ACC112 (cell line): ENCODE data around the gene CD276.
A peak's percentile ranks its signal among the peaks of the same experiment; 100 is the strongest.
"Not testable (repeated sequence)": the region's sequence is repeated elsewhere in the genome, so short reads cannot be mapped to it uniquely, and the experiment has no call there.

Experiments used
- H2AFZ ChIP-seq: fragments of 200-600 bp; sonication (generic); one replicate; pipeline ENCODE4 v1.6.0; 2017; ENCODE audit warnings: antibody characterized with exemption, low read length; ENCODE audit not compliant: unreplicated experiment
- H3K27ac ChIP-seq: fragments of 200-600 bp; sonication (generic); 2 replicates; pipeline ENCODE4 v1.5.1; 2014; ENCODE audit warnings: low read depth, mild to moderate bottlenecking, antibody characterized with exemption, low read length, moderate library complexity
- H3K27me3 ChIP-seq: fragments of 200-600 bp; sonication (generic); 2 replicates; pipeline ENCODE4 v1.6.1; 2014; ENCODE audit warnings: mild to moderate bottlenecking, antibody characterized with exemption, low read length, moderate library complexity, mixed read lengths; ENCODE audit not compliant: insufficient read depth
- H3K36me3 ChIP-seq: fragments of 200-600 bp; sonication (generic); 2 replicates; pipeline ENCODE4 v1.6.1; 2016; ENCODE audit warnings: mild to moderate bottlenecking, antibody characterized with exemption, low read length, moderate library complexity, mixed read lengths; ENCODE audit not compliant: insufficient read depth
- H3K4me1 ChIP-seq: fragments of 200-600 bp; sonication (generic); one replicate; pipeline ENCODE4 v1.6.1; 2016; ENCODE audit warnings: low read length, mixed read lengths; ENCODE audit not compliant: insufficient read depth, unreplicated experiment, control insufficient read depth
- H3K4me3 ChIP-seq: fragments of 200-600 bp; sonication (generic); 2 replicates; pipeline ENCODE4 v1.5.1; 2014; ENCODE audit warnings: mild to moderate bottlenecking, low read depth, low read length
- H3K79me2 ChIP-seq: fragments of 200-600 bp; sonication (generic); one replicate; pipeline ENCODE4 v1.6.0; 2016; ENCODE audit warnings: low read length; ENCODE audit not compliant: control insufficient read depth, unreplicated experiment, insufficient read depth

Gene CD276

DNA sequence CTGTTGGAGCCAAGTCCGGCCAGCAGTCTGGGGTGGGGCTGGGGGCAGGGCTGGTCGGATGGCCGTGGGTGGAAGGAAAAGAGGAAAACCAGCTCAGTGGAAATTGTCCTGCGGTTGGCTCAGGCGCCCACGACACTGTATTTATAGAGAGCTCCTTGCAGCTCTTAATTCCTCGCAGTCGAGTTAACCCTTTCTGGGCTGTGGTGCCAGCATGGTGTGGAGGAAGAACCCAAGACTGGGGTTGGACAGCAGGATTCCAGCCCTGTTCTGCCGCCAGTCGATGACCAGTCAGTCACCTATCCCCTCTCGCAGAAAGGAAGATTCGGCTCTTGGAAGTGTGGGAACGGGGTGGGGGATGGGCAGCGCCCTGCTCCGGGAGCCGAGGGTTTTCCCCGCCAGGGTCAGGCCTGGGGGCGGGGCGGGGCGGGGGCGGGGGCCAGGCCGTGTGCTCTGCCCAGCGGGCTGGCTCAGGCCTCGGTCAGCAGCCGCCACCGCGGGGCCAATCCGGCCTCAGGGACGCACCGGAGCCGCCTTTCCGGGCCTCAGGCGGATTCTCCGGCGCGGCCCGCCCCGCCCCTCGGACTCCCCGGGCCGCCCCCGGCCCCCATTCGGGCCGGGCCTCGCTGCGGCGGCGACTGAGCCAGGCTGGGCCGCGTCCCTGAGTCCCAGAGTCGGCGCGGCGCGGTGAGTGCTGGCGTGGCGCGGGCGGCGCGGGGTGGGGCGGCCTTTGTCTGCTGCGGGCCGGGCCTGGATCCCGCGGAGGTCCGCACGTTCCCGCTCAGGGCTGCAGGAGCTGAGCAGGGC is at the start of gene CD276:
CD276 (plus strand) TSS at position 607 of the 804 bp plus-strand sequence. CDS start 15,257 bp downstream, outside the sequence.
- Histone ChIP-seq H2AFZ (peak within 1 kb of the TSS; percentile 62), H3K27me3 (no peaks in the 10 kb centered on the region), H3K36me3 (no peaks in the 10 kb centered on the region), H3K4me1 (peaks cover 53% of the 10 kb centered on the region), H3K79me2 (peaks cover 45% of the 10 kb centered on the region), H3K27ac (peak within 1 kb of the TSS; percentile 80), H3K4me3 (peak within 1 kb of the TSS; percentile 93)

DNA sequence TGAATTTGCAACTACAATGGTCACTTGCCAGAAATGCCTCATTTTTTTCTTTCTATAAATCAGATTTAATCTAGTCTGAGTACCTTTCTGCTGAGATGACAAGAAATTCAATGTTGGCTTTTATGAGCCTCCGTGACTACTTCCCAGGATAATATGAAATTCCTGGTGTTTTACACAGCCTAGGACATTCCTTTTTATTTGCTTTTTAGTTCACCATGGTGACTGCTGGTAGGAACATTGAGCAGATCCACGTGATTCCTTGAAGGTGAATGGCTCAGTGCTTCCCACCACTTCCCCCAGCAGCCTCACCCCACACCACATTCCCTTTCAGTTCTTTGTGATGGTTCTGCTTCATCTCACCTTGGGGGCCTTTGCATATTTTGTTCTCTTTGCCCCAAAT is 46.7 kb upstream of the CD276 start:
- H3K27ac ChIP-seq, result no peak overlapping the region
- peaks cover 15% of the 10 kb centered on the region for H3K4me1 ChIP-seq
- no peak overlapping the region for H2AFZ ChIP-seq
- H3K27me3 ChIP-seq, result no peaks in the 10 kb centered on the region
- no peaks in the 10 kb centered on the region for H3K36me3 ChIP-seq
- H3K4me3 ChIP-seq, result no peak overlapping the region
- peaks cover 3% of the 10 kb centered on the region for H3K79me2 ChIP-seq

DNA sequence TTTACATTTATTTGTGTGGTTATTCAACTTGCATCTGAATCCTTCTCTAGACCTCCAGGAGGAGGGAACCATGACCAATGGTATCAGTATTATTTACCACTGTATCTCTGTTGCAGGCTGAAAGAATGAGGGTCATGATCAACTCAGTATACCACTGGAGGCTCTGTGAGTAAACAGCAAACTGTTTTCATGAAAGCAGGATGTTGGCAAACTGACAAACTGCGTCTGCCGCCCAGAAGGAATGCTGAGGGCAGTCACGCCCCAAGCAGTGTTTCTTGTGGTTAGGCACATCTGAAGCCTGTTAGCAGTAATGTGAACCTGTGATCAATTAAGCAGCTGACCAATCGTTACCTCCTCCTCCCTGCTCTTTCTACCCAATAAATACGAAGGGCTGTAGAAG is 44.7 kb upstream of the CD276 start:
- H3K79me2 ChIP-seq, H3K4me1 ChIP-seq: not testable (repeated sequence)

DNA sequence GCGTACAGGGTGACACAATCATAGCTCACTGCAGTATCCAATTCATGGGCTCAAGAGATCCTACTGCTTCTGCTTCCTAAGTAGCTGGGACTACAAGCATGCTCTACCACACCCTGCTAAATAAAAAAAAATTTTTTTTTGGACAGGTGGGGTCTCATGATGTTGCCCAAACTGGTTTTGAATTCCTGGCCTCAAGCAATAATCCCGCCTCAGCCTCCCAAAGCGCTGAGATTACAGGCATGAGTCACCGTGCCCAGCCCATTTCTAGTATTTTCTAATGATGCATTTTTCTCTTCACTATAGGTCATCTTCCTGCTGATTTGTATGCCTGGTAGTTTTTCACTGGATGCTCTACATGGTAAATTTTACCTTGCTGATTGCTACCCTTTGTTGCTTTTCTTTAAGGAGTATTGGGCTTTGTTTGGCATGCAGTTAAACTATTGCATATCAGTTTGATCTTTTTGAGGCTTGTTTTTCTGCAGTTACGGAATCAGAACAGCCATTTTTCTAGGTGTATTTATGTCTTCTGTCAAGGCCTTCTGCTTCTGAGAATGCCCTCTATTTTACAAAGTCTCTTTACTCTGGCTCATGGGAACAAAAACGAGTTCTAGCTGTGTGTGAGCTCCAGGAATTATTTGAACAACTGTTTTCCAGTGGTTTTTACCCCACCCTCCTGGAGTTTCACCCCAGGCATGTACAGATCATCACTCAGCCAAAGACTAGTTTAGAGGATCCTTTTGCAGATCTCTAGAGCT is 36.7 kb upstream of the CD276 start:
- Histone ChIP-seq H3K36me3 (no peaks in the 10 kb centered on the region), H3K79me2 (no peaks in the 10 kb centered on the region), H3K27ac (no peak overlapping the region), H3K4me1 (peaks cover 16% of the 10 kb centered on the region), H2AFZ (no peak overlapping the region), H3K27me3 (no peaks in the 10 kb centered on the region), H3K4me3 (no peak overlapping the region)

More for the DNA sequence above, 44.7 kb upstream of the CD276 start:
- H2AFZ ChIP-seq, H3K4me3 ChIP-seq, H3K27me3 ChIP-seq, H3K27ac ChIP-seq, H3K36me3 ChIP-seq: not testable (repeated sequence)

DNA sequence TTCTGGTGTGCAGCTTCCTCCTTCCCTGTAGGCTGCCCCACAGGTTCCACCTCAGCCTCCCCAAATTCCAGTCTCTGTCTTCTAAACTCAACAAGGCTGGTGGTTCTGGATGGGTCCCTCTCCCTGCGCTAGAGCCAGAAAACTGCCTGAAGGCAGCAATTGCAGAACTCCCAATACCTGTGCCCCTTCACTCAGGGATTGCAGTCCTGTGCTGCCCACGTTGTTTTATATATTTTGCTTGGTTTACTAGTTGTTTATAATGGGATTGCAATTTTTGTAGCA is 36.2 kb upstream of the CD276 start:
- Histone ChIP-seq H3K36me3 (no peaks in the 10 kb centered on the region), H3K4me1 (peaks cover 16% of the 10 kb centered on the region), H3K27me3 (no peaks in the 10 kb centered on the region), H2AFZ (no peak overlapping the region), H3K4me3 (no peak overlapping the region), H3K79me2 (no peaks in the 10 kb centered on the region), H3K27ac (no peak overlapping the region)

DNA sequence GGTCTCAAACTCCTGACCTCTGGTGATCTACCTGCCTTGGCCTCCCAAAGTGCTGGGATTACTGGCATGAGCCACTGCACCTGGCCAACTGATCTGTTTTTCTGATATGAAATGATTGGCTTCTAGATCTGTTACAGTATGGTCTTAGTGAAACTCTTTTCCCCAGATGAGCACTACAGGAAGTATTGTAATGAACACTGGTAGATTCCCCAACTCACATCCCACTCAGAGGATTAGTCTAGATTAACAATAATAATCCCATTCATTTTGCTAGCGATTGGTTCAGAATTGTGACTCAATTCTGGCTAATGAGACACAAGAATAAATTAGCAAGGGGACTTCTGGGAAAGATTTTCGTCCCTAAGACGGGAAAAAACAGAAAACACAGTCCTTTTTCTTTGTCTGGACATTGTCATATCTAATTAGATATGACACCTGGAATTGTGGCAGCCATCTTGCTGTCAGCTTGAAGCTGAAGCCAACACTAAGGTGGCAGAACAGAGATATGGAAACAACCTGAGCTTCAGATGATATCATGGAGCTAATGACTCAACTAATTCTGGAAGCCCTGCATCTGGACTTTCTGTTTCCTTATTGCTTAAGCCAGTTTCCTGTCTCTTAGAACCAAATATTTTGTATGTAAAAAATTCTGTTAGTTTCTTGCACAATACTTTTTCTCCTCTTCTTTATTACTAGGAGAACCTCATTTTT is 33.6 kb upstream of the CD276 start:
- H3K27ac ChIP-seq, result peak overlapping the region; percentile 86
- H3K79me2 ChIP-seq, result no peaks in the 10 kb centered on the region
- peaks cover 16% of the 10 kb centered on the region for H3K4me1 ChIP-seq
- H3K4me3 ChIP-seq, result no peak overlapping the region
- no peaks in the 10 kb centered on the region for H3K27me3 ChIP-seq
- peak overlapping the region; percentile 27 for H2AFZ ChIP-seq
- no peaks in the 10 kb centered on the region for H3K36me3 ChIP-seq

DNA sequence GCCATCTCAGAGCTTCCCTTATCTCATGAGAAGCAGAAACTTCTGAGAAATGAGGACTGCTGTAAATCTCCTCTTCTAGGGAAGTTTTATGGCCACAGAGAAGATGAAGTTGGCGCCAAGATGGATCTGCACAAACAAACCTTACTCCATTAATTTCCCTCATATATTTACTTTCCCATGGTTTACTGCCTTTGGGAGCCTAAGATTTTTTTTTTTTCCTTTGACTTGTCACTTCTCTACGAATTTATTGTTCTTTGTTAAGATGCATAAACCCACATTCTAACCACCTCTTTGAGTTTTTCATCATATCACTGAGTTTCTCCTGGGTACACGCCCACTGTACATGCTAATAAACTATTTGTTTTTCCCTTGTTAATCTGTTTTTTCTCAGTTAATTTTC is 29.5 kb upstream of the CD276 start:
- peaks cover 6% of the 10 kb centered on the region; the same call in 1 of the 2 replicates for H3K27me3 ChIP-seq
- no peak overlapping the region for H3K4me3 ChIP-seq
- H3K4me1 ChIP-seq, result peaks cover 13% of the 10 kb centered on the region
- H3K27ac ChIP-seq, result no peak overlapping the region
- H2AFZ ChIP-seq, result no peak overlapping the region
- no peaks in the 10 kb centered on the region for H3K36me3 ChIP-seq
- H3K79me2 ChIP-seq, result no peaks in the 10 kb centered on the region

DNA sequence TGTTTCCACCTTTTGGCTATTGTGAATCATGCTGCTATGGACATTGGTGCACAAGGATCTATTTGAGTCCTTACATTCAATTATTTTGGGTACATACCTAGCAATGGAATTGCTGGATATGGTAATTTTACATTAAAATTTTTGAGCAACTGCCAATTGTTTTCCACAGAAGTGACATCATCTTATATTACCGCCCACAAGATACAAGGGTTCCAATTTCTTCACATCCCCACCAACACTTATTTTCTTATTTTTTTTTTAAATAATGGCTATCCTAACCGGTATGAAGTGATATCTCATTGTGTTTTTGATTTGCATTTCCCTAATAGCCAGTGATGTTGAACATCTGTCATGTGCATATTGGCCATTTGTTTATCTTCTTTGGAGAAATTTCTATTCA is 28.5 kb upstream of the CD276 start:
- Histone ChIP-seq H3K4me1 (peaks cover 7% of the 10 kb centered on the region), H3K36me3 (no peaks in the 10 kb centered on the region), H3K4me3 (no peak overlapping the region), H3K27me3 (peaks cover 7% of the 10 kb centered on the region; the same call in 1 of the 2 replicates), H2AFZ (no peak overlapping the region), H3K27ac (no peak overlapping the region), H3K79me2 (no peaks in the 10 kb centered on the region)

DNA sequence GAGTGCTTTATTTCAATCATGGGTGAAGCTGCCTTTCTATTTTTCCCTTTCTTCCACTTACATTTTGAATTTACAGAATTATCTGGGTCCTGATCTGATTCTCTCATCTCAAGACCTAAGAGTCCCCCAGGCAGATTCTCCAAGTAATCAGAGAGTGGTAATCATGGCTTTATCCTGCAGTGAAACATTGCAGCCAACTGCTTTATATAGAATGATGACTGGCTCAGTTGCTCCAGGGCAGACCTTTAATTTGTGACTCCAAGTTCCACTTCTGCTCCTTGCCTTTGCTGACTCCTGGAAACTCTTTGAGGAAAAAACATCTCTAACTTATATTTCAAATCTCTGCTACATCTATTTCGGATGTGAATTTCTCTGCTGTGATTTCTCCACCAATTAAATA is 25.5 kb upstream of the CD276 start:
- Histone ChIP-seq H3K27me3 (peaks cover 7% of the 10 kb centered on the region; the same call in 1 of the 2 replicates), H3K27ac (no peak overlapping the region), H3K79me2 (no peaks in the 10 kb centered on the region), H3K4me1 (no peaks in the 10 kb centered on the region), H3K4me3 (no peak overlapping the region), H2AFZ (no peak overlapping the region), H3K36me3 (no peaks in the 10 kb centered on the region)

DNA sequence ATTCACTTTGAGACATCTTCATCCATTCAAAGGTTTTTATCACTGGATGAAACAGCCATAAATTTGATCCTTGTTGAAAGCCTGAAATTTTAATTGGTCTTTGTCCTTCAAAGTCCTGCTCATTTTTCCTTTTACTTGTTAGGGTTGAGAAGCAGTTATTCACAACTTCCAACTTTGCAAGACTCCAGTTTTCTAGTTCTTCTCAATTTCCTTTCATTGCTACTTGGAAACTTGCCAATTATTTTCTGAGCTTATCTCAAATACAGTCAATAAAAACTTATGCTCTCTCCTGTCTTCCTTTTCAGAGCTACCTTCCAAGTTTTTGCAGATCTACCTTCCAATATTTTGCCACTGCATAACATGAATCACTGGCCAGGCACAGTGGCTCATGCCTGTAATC is 23.7 kb upstream of the CD276 start:
- H3K4me1 ChIP-seq, result no peaks in the 10 kb centered on the region
- H3K79me2 ChIP-seq, result no peaks in the 10 kb centered on the region
- H3K4me3 ChIP-seq, result no peak overlapping the region
- H3K36me3 ChIP-seq, result no peaks in the 10 kb centered on the region
- H3K27me3 ChIP-seq, result peaks cover 7% of the 10 kb centered on the region; the same call in 1 of the 2 replicates
- H3K27ac ChIP-seq, result no peak overlapping the region
- H2AFZ ChIP-seq, result no peak overlapping the region
